ENCODE data around the gene THADA.

The THADA gene

GRCh38 chr2:43437363-43437762 is 158.5 kb downstream of the THADA start:
- Histone ChIP-seq H3K9me3 (ENCODE audit: insufficient read depth, low read length) (no peaks in the 10 kb centered on the region), H3K36me3 (ENCODE audit: low read length) (no peaks in the 10 kb centered on the region), H3K27me3 (ENCODE audit: low read length) (no peaks in the 10 kb centered on the region), H3K9ac (ENCODE audit: low read length) (no peak overlapping the region), H3F3A (ENCODE audit: insufficient read depth) (no peaks in the 10 kb centered on the region), H4K20me1 (ENCODE audit: low read depth, low read length) (no peaks in the 10 kb centered on the region), H3K4me2 (ENCODE audit: low read depth, low read length, poor library complexity, severe bottlenecking) (no peak overlapping the region), H3K4me3 (ENCODE audit: insufficient read depth, low read length, poor library complexity, severe bottlenecking) (no peak overlapping the region), H2AFZ (ENCODE audit: low read depth, low read length, severe bottlenecking) (no peak overlapping the region), H3K27ac (ENCODE audit: low read depth, low read length) (no peak overlapping the region), H3K9me2 (replicated peaks; ENCODE audit: insufficient read depth, low read length) (no peaks in the 10 kb centered on the region), H3K79me2 (ENCODE audit: insufficient read depth, low read length) (no peaks in the 10 kb centered on the region)
- TF ChIP-seq EZH2phosphoT487 (conservative IDR thresholded peaks at IDR 0.05; ENCODE audit: low read length) (no peak), CTCF (IDR thresholded peaks at IDR 0.05; ENCODE audit: insufficient read depth, low read length, poor library complexity, severe bottlenecking) (no peak)

GRCh38 chr2:43436431-43436830 is 159.4 kb downstream of the THADA start:
- Histone ChIP-seq H3K27ac (ENCODE audit: low read depth, low read length) (no peak overlapping the region), H3K9me2 (replicated peaks; ENCODE audit: insufficient read depth, low read length) (no peaks in the 10 kb centered on the region), H3K9me3 (ENCODE audit: insufficient read depth, low read length) (no peaks in the 10 kb centered on the region), H3K27me3 (ENCODE audit: low read length) (no peaks in the 10 kb centered on the region), H3K79me2 (ENCODE audit: insufficient read depth, low read length) (no peaks in the 10 kb centered on the region), H4K20me1 (ENCODE audit: low read depth, low read length) (no peaks in the 10 kb centered on the region), H3K4me3 (ENCODE audit: insufficient read depth, low read length, poor library complexity, severe bottlenecking) (no peak overlapping the region), H2AFZ (ENCODE audit: low read depth, low read length, severe bottlenecking) (no peak overlapping the region), H3K4me2 (ENCODE audit: low read depth, low read length, poor library complexity, severe bottlenecking) (no peak overlapping the region), H3K9ac (ENCODE audit: low read length) (no peak overlapping the region), H3K36me3 (ENCODE audit: low read length) (no peaks in the 10 kb centered on the region), H3F3A (ENCODE audit: insufficient read depth) (no peaks in the 10 kb centered on the region)
- no peak for TF ChIP-seq CTCF (IDR thresholded peaks at IDR 0.05; ENCODE audit: insufficient read depth, low read length, poor library complexity, severe bottlenecking)
- TF ChIP-seq EZH2phosphoT487 (conservative IDR thresholded peaks at IDR 0.05; ENCODE audit: low read length) = no peak

- no peaks in the 10 kb centered on the region for H3K9me3 ChIP-seq (ENCODE audit: insufficient read depth, low read length)
- H4K20me1 ChIP-seq (ENCODE audit: low read depth, low read length) = no peaks in the 10 kb centered on the region
- no peak overlapping the region for H3K4me3 ChIP-seq (ENCODE audit: insufficient read depth, low read length, poor library complexity, severe bottlenecking)
- no peaks in the 10 kb centered on the region for H3K27me3 ChIP-seq (ENCODE audit: low read length)
- H3F3A ChIP-seq (ENCODE audit: insufficient read depth) = 0 out of 2 replicates have a peak, but pooled peaks cover 3% of the 10 kb centered on the region
- H3K79me2 ChIP-seq (ENCODE audit: insufficient read depth, low read length) = no peaks in the 10 kb centered on the region
- H3K9ac ChIP-seq (ENCODE audit: low read length) = no peak overlapping the region
- no peak for TF ChIP-seq CTCF (IDR thresholded peaks at IDR 0.05; ENCODE audit: insufficient read depth, low read length, poor library complexity, severe bottlenecking)
- TF ChIP-seq EZH2phosphoT487 (conservative IDR thresholded peaks at IDR 0.05; ENCODE audit: low read length) = no peak
- H3K9me2 ChIP-seq (replicated peaks; ENCODE audit: insufficient read depth, low read length) = no peaks in the 10 kb centered on the region
- H3K4me2 ChIP-seq (ENCODE audit: low read depth, low read length, poor library complexity, severe bottlenecking) = no peak overlapping the region
- H3K27ac ChIP-seq (ENCODE audit: low read depth, low read length) = no peak overlapping the region
- no peak overlapping the region for H2AFZ ChIP-seq (ENCODE audit: low read depth, low read length, severe bottlenecking)
- no peaks in the 10 kb centered on the region for H3K36me3 ChIP-seq (ENCODE audit: low read length)
Observed at GRCh38 chr2:43435746-43436145, 160.1 kb downstream of the THADA start.
